OCI-LY1 (cell line): ENCODE measurements around the gene UNC5B.

Source experiments
- H2AFZ ChIP-seq: fragments of 200-600 bp; sonication (generic), shearing (Covaris generic); 2 replicates; pipeline ENCODE4 v1.6.0; 2014; ENCODE audit warnings: antibody characterized with exemption, mild to moderate bottlenecking, low read length
- H3F3A ChIP-seq: fragments of 200-600 bp; sonication (generic), shearing (Covaris generic); 2 replicates; pipeline ENCODE4 v1.6.0; 2014; ENCODE audit warnings: mild to moderate bottlenecking, antibody characterized with exemption, low read length, moderate library complexity; ENCODE audit not compliant: insufficient read depth
- H3K27ac ChIP-seq: fragments of 200-600 bp; sonication (generic); 2 replicates; pipeline ENCODE4 v1.5.1; 2014; ENCODE audit warnings: low read length, mixed run types, mild to moderate bottlenecking, low read depth; ENCODE audit not compliant: poor library complexity, severe bottlenecking
- H3K27me3 ChIP-seq: fragments of 200-600 bp; sonication (generic); 2 replicates; pipeline ENCODE4 v1.6.0; 2014; ENCODE audit warnings: antibody characterized with exemption, mild to moderate bottlenecking, low read length, moderate library complexity; ENCODE audit not compliant: insufficient read depth
- H3K36me3 ChIP-seq: fragments of 200-600 bp; sonication (generic); 2 replicates; pipeline ENCODE4 v1.6.1; 2014; ENCODE audit warnings: mild to moderate bottlenecking, antibody characterized with exemption, low read length, moderate library complexity, mixed read lengths; ENCODE audit not compliant: insufficient read depth
- H3K4me1 ChIP-seq: fragments of 200-600 bp; sonication (generic); 2 replicates; pipeline ENCODE4 v1.5.1; 2014; ENCODE audit warnings: mild to moderate bottlenecking, low read length, moderate library complexity; ENCODE audit not compliant: insufficient read depth, severe bottlenecking
- H3K4me2 ChIP-seq: fragments of 200-600 bp; sonication (generic), shearing (Covaris generic); 2 replicates; pipeline ENCODE4 v1.6.1; 2014; ENCODE audit warnings: low read length
- H3K4me3 ChIP-seq: fragments of 200-600 bp; sonication (generic); 2 replicates; pipeline ENCODE4 v1.5.1; 2014; ENCODE audit warnings: low read length, low read depth, mild to moderate bottlenecking, mixed read lengths; ENCODE audit not compliant: poor library complexity, severe bottlenecking
- H3K79me2 ChIP-seq: fragments of 200-600 bp; shearing (Covaris generic); 2 replicates; pipeline ENCODE4 v1.6.1; 2016; ENCODE audit warnings: mixed run types, low read length, mixed read lengths; ENCODE audit not compliant: insufficient read depth
- H3K9ac ChIP-seq: fragments of 200-600 bp; sonication (generic), shearing (Covaris generic); 2 replicates; pipeline ENCODE4 v1.6.1; 2014; ENCODE audit warnings: mild to moderate bottlenecking, low read length, mixed read lengths
- H3K9me2 ChIP-seq: fragments of 200-600 bp; sonication (generic), shearing (Covaris generic); 2 replicates; pipeline ENCODE4 v1.6.1; 2014; ENCODE audit warnings: low read depth, mild to moderate bottlenecking, low read length, mixed read lengths
- H3K9me3 ChIP-seq: fragments of 200-600 bp; shearing (Covaris generic); 2 replicates; pipeline ENCODE4 v1.6.1; 2014; ENCODE audit warnings: low read length, mixed read lengths
- H4K20me1 ChIP-seq: fragments of 200-600 bp; sonication (generic), shearing (Covaris generic); 2 replicates; pipeline ENCODE4 v1.6.0; 2016; ENCODE audit warnings: mild to moderate bottlenecking, low read length; ENCODE audit not compliant: insufficient read depth
- CTCF ChIP-seq: fragments of 200-600 bp; sonication (generic), shearing (Covaris generic); IDR thresholded peaks from 2 replicates; pipeline ENCODE4 v1.5.1; 2017; ENCODE audit warnings: mild to moderate bottlenecking, antibody characterized with exemption, low read length, moderate library complexity, mixed read lengths
- EZH2 ChIP-seq: fragments of 200-600 bp; sonication (generic), shearing (Covaris generic); IDR thresholded peaks from 2 replicates; pipeline ENCODE4 v1.8.0; 2017; ENCODE audit warnings: borderline replicate concordance, mixed run types, mild to moderate bottlenecking, antibody characterized with exemption, low read length, moderate library complexity, mixed read lengths

UNC5B gene

GRCh38 chr10:71291528-71291900 is 79.1 kb downstream of the UNC5B start:
- Histone ChIP-seq H3K4me2 (no peak overlapping the region), H3F3A (no peaks in the 10 kb centered on the region), H4K20me1 (no peaks in the 10 kb centered on the region), H3K4me3 (no peak overlapping the region), H3K9ac (no peak overlapping the region), H3K9me2 (no peaks in the 10 kb centered on the region), H3K27me3 (no peaks in the 10 kb centered on the region), H3K36me3 (no peaks in the 10 kb centered on the region), H3K27ac (no peak overlapping the region), H2AFZ (no peak overlapping the region), H3K4me1 (no peaks in the 10 kb centered on the region), H3K79me2 (no peaks in the 10 kb centered on the region), H3K9me3 (no peaks in the 10 kb centered on the region)
- no peak for TF ChIP-seq CTCF
- TF ChIP-seq EZH2 = no peak

- H3K36me3 ChIP-seq = no peaks in the 10 kb centered on the region
- H3K4me1 ChIP-seq = no peaks in the 10 kb centered on the region
- H3K27me3 ChIP-seq = no peaks in the 10 kb centered on the region
- H3K27ac ChIP-seq = no peak overlapping the region
- H3K4me2 ChIP-seq = no peak overlapping the region
- no peaks in the 10 kb centered on the region for H3K79me2 ChIP-seq
- no peaks in the 10 kb centered on the region for H4K20me1 ChIP-seq
- H3K4me3 ChIP-seq = no peak overlapping the region
- no peak overlapping the region for H3K9ac ChIP-seq
- H3F3A ChIP-seq = no peaks in the 10 kb centered on the region
- no peaks in the 10 kb centered on the region for H3K9me2 ChIP-seq
- TF ChIP-seq EZH2 (no peak), CTCF (no peak)
- H3K9me3 ChIP-seq = no peaks in the 10 kb centered on the region
- H2AFZ ChIP-seq = no peak overlapping the region
Observed at GRCh38 chr10:71292624-71293445, 80.5 kb downstream of the UNC5B start.

GRCh38 chr10:71293446-71294084 is 81.2 kb downstream of the UNC5B start:
- H3K27me3 ChIP-seq = no peaks in the 10 kb centered on the region
- no peaks in the 10 kb centered on the region for H4K20me1 ChIP-seq
- no peak overlapping the region for H3K9ac ChIP-seq
- H3K4me2 ChIP-seq = no peak overlapping the region
- TF ChIP-seq CTCF = no peak
- no peak for TF ChIP-seq EZH2
- H3K79me2 ChIP-seq = no peaks in the 10 kb centered on the region
- H3K9me3 ChIP-seq = no peaks in the 10 kb centered on the region
- no peaks in the 10 kb centered on the region for H3K9me2 ChIP-seq
- H3F3A ChIP-seq = no peaks in the 10 kb centered on the region
- H2AFZ ChIP-seq = no peak overlapping the region
- H3K27ac ChIP-seq = no peak overlapping the region
- H3K4me1 ChIP-seq = no peaks in the 10 kb centered on the region
- no peak overlapping the region for H3K4me3 ChIP-seq
- H3K36me3 ChIP-seq = no peaks in the 10 kb centered on the region
